Osteocyte (in vitro differentiated cells): ENCODE measurements around the gene RAI14. TPM values are rescaled to one million over a fixed set of nuclear protein-coding genes. Genes with fewer than 3 reads are reported as not detected.

Experiments used
- DNase-seq: peaks from one replicate; pipeline ENCODE4 v3.0.0; 2021; ENCODE audit warnings: mixed read lengths; ENCODE audit not compliant: unreplicated experiment; ENCODE audit errors: extremely low spot score
- H3K27ac Mint-ChIP-seq: one replicate; pipeline ENCODE4 v1.8.0; 2021; ENCODE audit warnings: mild to moderate bottlenecking, mixed read lengths; ENCODE audit not compliant: unreplicated experiment
- H3K27me3 Mint-ChIP-seq: one replicate; pipeline ENCODE4 v1.8.0; 2021; ENCODE audit warnings: mixed read lengths; ENCODE audit not compliant: unreplicated experiment
- H3K36me3 Mint-ChIP-seq: one replicate; pipeline ENCODE4 v1.8.0; 2021; ENCODE audit warnings: mixed read lengths; ENCODE audit not compliant: unreplicated experiment
- H3K4me1 Mint-ChIP-seq: one replicate; pipeline ENCODE4 v1.8.0; 2021; ENCODE audit warnings: mixed read lengths; ENCODE audit not compliant: unreplicated experiment
- H3K4me3 Mint-ChIP-seq: one replicate; pipeline ENCODE4 v1.8.0; 2021; ENCODE audit warnings: mild to moderate bottlenecking, moderate library complexity, mixed read lengths; ENCODE audit not compliant: unreplicated experiment
- H3K9me3 Mint-ChIP-seq: one replicate; pipeline ENCODE4 v1.8.0; 2021; ENCODE audit warnings: mixed read lengths; ENCODE audit not compliant: unreplicated experiment
- CTCF ChIP-seq: fragments of 200-600 bp; sonication (generic); IDR thresholded peaks from 2 replicates; pipeline ENCODE4 v1.5.0; 2021; ENCODE audit warnings: antibody characterized with exemption, mild to moderate bottlenecking, moderate library complexity
- total RNA-seq: library from RNA; stranded (reverse); gene quantifications from 2 replicates; pipeline ENCODE4 v1.2.1, GENCODE V29; 2021

The RAI14 gene
- total RNA-seq, 1 donor from 2014 or later: 130 TPM

GRCh38 chr5:34866989-34867471, 210.9 kb downstream of the RAI14 start:
- Mint-ChIP-seq H3K9me3 (no peaks in the 10 kb centered on the region), H3K36me3 (no peaks in the 10 kb centered on the region), H3K27ac (no peak overlapping the region), H3K27me3 (no peaks in the 10 kb centered on the region), H3K4me1 (peaks cover 12% of the 10 kb centered on the region), H3K4me3 (no peak overlapping the region)
- TF ChIP-seq CTCF: no peak
- no peak for DNase-seq

- Mint-ChIP-seq H3K4me1 (peaks cover 12% of the 10 kb centered on the region), H3K9me3 (no peaks in the 10 kb centered on the region), H3K27ac (no peak overlapping the region), H3K36me3 (no peaks in the 10 kb centered on the region), H3K4me3 (no peak overlapping the region), H3K27me3 (no peaks in the 10 kb centered on the region)
- no peak for DNase-seq
- no peak for TF ChIP-seq CTCF
Observed at GRCh38 chr5:34867660-34868059, 211.5 kb downstream of the RAI14 start.

GRCh38 chr5:34868791-34869190, 212.7 kb downstream of the RAI14 start:
- no peak for TF ChIP-seq CTCF
- Mint-ChIP-seq H3K9me3 (no peaks in the 10 kb centered on the region), H3K27me3 (no peaks in the 10 kb centered on the region), H3K36me3 (no peaks in the 10 kb centered on the region), H3K4me3 (no peak overlapping the region), H3K27ac (no peak overlapping the region), H3K4me1 (peaks cover 8% of the 10 kb centered on the region)
- no peak for DNase-seq

GRCh38 chr5:34869256-34869655, 213.1 kb downstream of the RAI14 start:
- Mint-ChIP-seq H3K27ac (no peak overlapping the region), H3K4me1 (peaks cover 7% of the 10 kb centered on the region)
- no peak for TF ChIP-seq CTCF

GRCh38 chr5:34870382-34870781, 214.3 kb downstream of the RAI14 start:
- no peak overlapping the region for H3K4me3 Mint-ChIP-seq
- no peaks in the 10 kb centered on the region for H3K27me3 Mint-ChIP-seq

More at GRCh38 chr5:34869256-34869655, 213.1 kb downstream of the RAI14 start:
- Mint-ChIP-seq H3K36me3 (no peaks in the 10 kb centered on the region), H3K9me3 (no peaks in the 10 kb centered on the region), H3K4me3 (no peak overlapping the region), H3K27me3 (no peaks in the 10 kb centered on the region)
- DNase-seq: no peak

More at GRCh38 chr5:34870382-34870781, 214.3 kb downstream of the RAI14 start:
- Mint-ChIP-seq H3K36me3 (no peaks in the 10 kb centered on the region), H3K27ac (no peak overlapping the region), H3K4me1 (peaks cover 7% of the 10 kb centered on the region), H3K9me3 (peaks cover 5% of the 10 kb centered on the region)
- no peak for TF ChIP-seq CTCF
- no peak for DNase-seq
